22Rv1 (cell line): Measurements from ENCODE around the gene GBA3.

Source experiments
- H3K27ac ChIP-seq: fragments of 450-650 bp; 2 replicates; pipeline ENCODE4 v1.5.1; 2017
- CTCF ChIP-seq: fragments of 450-650 bp; IDR thresholded peaks from 2 replicates; pipeline ENCODE4 v1.5.1; 2017; ENCODE audit warnings: mild to moderate bottlenecking
- ZFX ChIP-seq: fragments of 450-650 bp; IDR thresholded peaks from 2 replicates; pipeline ENCODE4 v1.6.1; 2017; ENCODE audit warnings: antibody characterized with exemption, borderline replicate concordance

Gene GBA3

GRCh38 chr4:22736912-22737311 lies 44.2 kb downstream of the GBA3 start:
- no peak overlapping the region for H3K27ac ChIP-seq
- no peak for TF ChIP-seq ZFX
- no peak for TF ChIP-seq CTCF

GRCh38 chr4:22739968-22740367 lies 47.2 kb downstream of the GBA3 start:
- H3K27ac ChIP-seq, result no peak overlapping the region
- no peak for TF ChIP-seq ZFX
- no peak for TF ChIP-seq CTCF

- H3K27ac ChIP-seq, result no peak overlapping the region
- TF ChIP-seq ZFX, result no peak
- no peak for TF ChIP-seq CTCF
These were observed 49.0 kb downstream of the GBA3 start for GRCh38 chr4:22741744-22742143.

GRCh38 chr4:22743290-22743689 lies 50.6 kb downstream of the GBA3 start:
- H3K27ac ChIP-seq, result no peak overlapping the region
- no peak for TF ChIP-seq ZFX
- TF ChIP-seq CTCF, result no peak

- no peak overlapping the region for H3K27ac ChIP-seq
- no peak for TF ChIP-seq ZFX
- no peak for TF ChIP-seq CTCF
These were observed 51.8 kb downstream of the GBA3 start for GRCh38 chr4:22744478-22745062.

GRCh38 chr4:22745234-22745633 lies 52.5 kb downstream of the GBA3 start:
- TF ChIP-seq ZFX, result no peak
- TF ChIP-seq CTCF, result no peak
- H3K27ac ChIP-seq, result no peak overlapping the region

GRCh38 chr4:22754116-22754515 lies 61.4 kb downstream of the GBA3 start:
- no peak overlapping the region for H3K27ac ChIP-seq
- no peak for TF ChIP-seq CTCF
- no peak for TF ChIP-seq ZFX
